ENCODE results near the gene UBE2E3. TPM values are rescaled to one million over a fixed set of nuclear protein-coding genes. Genes with fewer than 3 reads are reported as not detected.

The UBE2E3 gene
- total RNA-seq, 1 donor from 2014 or later = 33.8 TPM

- intact Hi-C loops (cut with DNase I) = no loop called here
- no peak for TF ChIP-seq CTCF (IDR thresholded peaks at IDR 0.05)
- no peaks in the 10 kb centered on the region for H3K27me3 ChIP-seq
- no peaks in the 10 kb centered on the region for H3K36me3 ChIP-seq
- no peaks in the 10 kb centered on the region for H3K9me3 ChIP-seq
- no peak for DNase-seq
- no peak for ATAC-seq
- no peak overlapping the region for H3K4me3 ChIP-seq
- no peaks in the 10 kb centered on the region for H3K4me1 ChIP-seq
- no peak overlapping the region for H3K27ac ChIP-seq
These were observed 37.1 kb upstream of the UBE2E3 start for GRCh38 chr2:180943275-180943674.

GRCh38 chr2:180944372-180944771, 36.0 kb upstream of the UBE2E3 start:
- intact Hi-C loops (cut with DNase I) = no loop called here
- no peak for DNase-seq
- TF ChIP-seq CTCF (IDR thresholded peaks at IDR 0.05) = no peak
- H3K27me3 ChIP-seq = no peaks in the 10 kb centered on the region
- no peaks in the 10 kb centered on the region for H3K9me3 ChIP-seq
- no peaks in the 10 kb centered on the region for H3K4me1 ChIP-seq
- ATAC-seq = no peak
- H3K4me3 ChIP-seq = no peak overlapping the region
- no peaks in the 10 kb centered on the region for H3K36me3 ChIP-seq
- no peak overlapping the region for H3K27ac ChIP-seq

GRCh38 chr2:180947208-180947689, 33.2 kb upstream of the UBE2E3 start:
- Histone ChIP-seq H3K27ac (no peak overlapping the region), H3K9me3 (no peaks in the 10 kb centered on the region), H3K4me1 (no peaks in the 10 kb centered on the region), H3K36me3 (no peaks in the 10 kb centered on the region), H3K27me3 (no peaks in the 10 kb centered on the region), H3K4me3 (no peak overlapping the region)
- no peak for TF ChIP-seq CTCF (IDR thresholded peaks at IDR 0.05)
- ATAC-seq (no peak), DNase-seq (no peak)
- intact Hi-C loops (cut with DNase I) = no loop called here

- no peak for ATAC-seq
- Histone ChIP-seq H3K4me1 (no peaks in the 10 kb centered on the region), H3K27me3 (peaks cover 5% of the 10 kb centered on the region), H3K27ac (no peak overlapping the region), H3K9me3 (no peaks in the 10 kb centered on the region), H3K36me3 (no peaks in the 10 kb centered on the region), H3K4me3 (no peak overlapping the region)
- DNase-seq = no peak
- TF ChIP-seq CTCF (IDR thresholded peaks at IDR 0.05) = no peak
- intact Hi-C loops (cut with DNase I) = no loop called here
These were observed 30.5 kb upstream of the UBE2E3 start for GRCh38 chr2:180949896-180950295.

- peaks cover 5% of the 10 kb centered on the region for H3K27me3 ChIP-seq
- intact Hi-C loops (cut with DNase I) = no loop called here
- no peaks in the 10 kb centered on the region for H3K4me1 ChIP-seq
- H3K4me3 ChIP-seq = no peak overlapping the region
- H3K9me3 ChIP-seq = no peaks in the 10 kb centered on the region
- no peak overlapping the region for H3K27ac ChIP-seq
- DNase-seq (no peak), ATAC-seq (no peak)
- no peaks in the 10 kb centered on the region for H3K36me3 ChIP-seq
- no peak for TF ChIP-seq CTCF (IDR thresholded peaks at IDR 0.05)
These were observed 28.3 kb upstream of the UBE2E3 start for GRCh38 chr2:180952082-180952481.

- H3K4me3 ChIP-seq = no peak overlapping the region
- H3K9me3 ChIP-seq = no peaks in the 10 kb centered on the region
- intact Hi-C loops (cut with DNase I) = no loop called here
- no peaks in the 10 kb centered on the region for H3K4me1 ChIP-seq
- H3K27me3 ChIP-seq = peaks cover 5% of the 10 kb centered on the region
- no peak for TF ChIP-seq CTCF (IDR thresholded peaks at IDR 0.05)
- DNase-seq (no peak), ATAC-seq (no peak)
- no peaks in the 10 kb centered on the region for H3K36me3 ChIP-seq
- H3K27ac ChIP-seq = no peak overlapping the region
These were observed 27.6 kb upstream of the UBE2E3 start for GRCh38 chr2:180952731-180953336.
